GM12878 (cell line): ENCODE results near the gene BCL2. TPM values are rescaled to one million over a fixed set of nuclear protein-coding genes. Genes with fewer than 3 reads are reported as not detected.
A peak's percentile ranks its signal among the peaks of the same experiment; 100 is the strongest.

Experiments
- ASH2L ChIP-seq: fragments of 300-600, 200-600 bp; sonication (generic); IDR thresholded peaks from 2 replicates; pipeline ENCODE4 v1.6.1; 2017; ENCODE audit warnings: low read depth, mild to moderate bottlenecking, borderline replicate concordance
- BCLAF1 ChIP-seq: fragments of 450-650 bp; IDR thresholded peaks from 2 replicates; pipeline ENCODE4 v1.6.1; 2017; ENCODE audit warnings: antibody characterized with exemption, mild to moderate bottlenecking, moderate library complexity
- CTCF ChIP-seq, 3 experiments: IDR thresholded peaks in 2 of 3; conservative IDR thresholded peaks in 1 of 3; 2 replicates each; pipeline ENCODE4 v1.5.1; 2011; ENCODE audit warnings: low read depth in 3 of 3, low read length in 3 of 3, mild to moderate bottlenecking in 3 of 3, control low read depth in 2 of 3, moderate library complexity in 2 of 3, inconsistent platforms in 1 of 3, mixed read lengths in 1 of 3; ENCODE audit not compliant: control insufficient read depth in 2 of 3, insufficient read depth in 1 of 3; ENCODE audit errors: extremely low read depth in 1 of 3
- E2F4 ChIP-seq: IDR thresholded peaks from 2 replicates; pipeline ENCODE4 v1.6.1; 2012; ENCODE audit warnings: low read depth, low read length, improper control_type of control experiment
- FOS ChIP-seq: IDR thresholded peaks from 3 replicates; pipeline ENCODE4 v1.6.1; 2011; ENCODE audit warnings: borderline replicate concordance; ENCODE audit not compliant: insufficient read length; ENCODE audit errors: extremely low read depth
- RELB ChIP-seq: fragments of 450-650 bp; IDR thresholded peaks from 2 replicates; pipeline ENCODE4 v1.6.1; 2017; ENCODE audit warnings: low read depth, mild to moderate bottlenecking, moderate library complexity
- RFX5 ChIP-seq: IDR thresholded peaks from 2 replicates; pipeline ENCODE4 v1.6.1; 2011; ENCODE audit warnings: low read depth, low read length, improper control_type of control experiment
- SMC3 ChIP-seq: IDR thresholded peaks from 2 replicates; pipeline ENCODE4 v1.6.1; 2011; ENCODE audit warnings: low read length, improper control_type of control experiment, borderline replicate concordance
- ZNF207 ChIP-seq: fragments of 450-650 bp; IDR thresholded peaks from 2 replicates; pipeline ENCODE4 v1.6.1; 2014; ENCODE audit warnings: antibody characterized with exemption, mild to moderate bottlenecking, borderline replicate concordance
- ZNF687 ChIP-seq: fragments of 450-650 bp; IDR thresholded peaks from 2 replicates; pipeline ENCODE4 v1.6.1; 2017; ENCODE audit warnings: mild to moderate bottlenecking, moderate library complexity
- polyA plus RNA-seq, 11 experiments: library from polyadenylated mRNA; depleted of rRNA in 4 of 11; unstranded in 6 of 11; stranded (reverse) in 5 of 11; fragments of >200 nt; fragmentation: Nextera tagmentation in 4 of 11; fragmentation: Illumina TruSeq in 1 of 11; extraction: Ambion mirVana in 4 of 11; extraction: Trizol in 1 of 11; gene quantifications; 1 replicate in 1 of 11; 2 replicates in 10 of 11; pipeline versions ENCODE4 v1.2.1 to v1.2.3, GENCODE V29; 2011 to 2016; ENCODE audit warnings: inconsistent platforms in 2 of 11, missing spikeins in 2 of 11, low read depth in 1 of 11
- total RNA-seq, 4 experiments: library from RNA; depleted of rRNA in 3 of 4; stranded (reverse); fragments of >200 nt in 3 of 4; fragmentation: Illumina TruSeq in 1 of 4; extraction: Trizol in 1 of 4; gene quantifications; 2 replicates each; pipeline versions ENCODE4 v1.2.1 to v1.2.3, GENCODE V29; 2013 to 2021

Gene BCL2
- total and polyA plus RNA-seq, 10 of the 15 experiments (the other 5 are each of a cell fraction or from before 2014, with no cell fraction given) = 4.1 to 47.8 (median 19.3) TPM

GRCh38 chr18:63322908-63323634, 3.5 kb upstream of the BCL2 start (continued):
- no peak for TF ChIP-seq BCLAF1
- TF ChIP-seq RELB = peak; percentile 55; the same call in 1 of the 2 replicates
- 0 out of 2 replicates have a peak, but pooled peaks have one; percentile 44 for TF ChIP-seq ZNF207
- TF ChIP-seq E2F4 = no peak
- peak; percentile 65 to 80 (median 70) for TF ChIP-seq CTCF (IDR thresholded peaks at IDR 0.05 in 2 of 3, conservative IDR thresholded peaks at IDR 0.05 in 1 of 3; ENCODE audit: control insufficient read depth in 2 of 3, extremely low read depth in 1 of 3, insufficient read depth in 1 of 3, low read depth in 3 of 3, low read length in 3 of 3)
- no peak for TF ChIP-seq RFX5
- TF ChIP-seq FOS = no peak
- no peak for TF ChIP-seq ASH2L
- TF ChIP-seq ZNF687 = peak; percentile 36; the same call in 1 of the 2 replicates
- peak; percentile 89 for TF ChIP-seq SMC3
